Measurements from ENCODE around the gene PRKAR1B. TPM values are rescaled to one million over a fixed set of nuclear protein-coding genes. Genes with fewer than 3 reads are reported as not detected.

Gene PRKAR1B
- total RNA-seq, 1 donor from 2014 or later: 82.4 TPM

DNA sequence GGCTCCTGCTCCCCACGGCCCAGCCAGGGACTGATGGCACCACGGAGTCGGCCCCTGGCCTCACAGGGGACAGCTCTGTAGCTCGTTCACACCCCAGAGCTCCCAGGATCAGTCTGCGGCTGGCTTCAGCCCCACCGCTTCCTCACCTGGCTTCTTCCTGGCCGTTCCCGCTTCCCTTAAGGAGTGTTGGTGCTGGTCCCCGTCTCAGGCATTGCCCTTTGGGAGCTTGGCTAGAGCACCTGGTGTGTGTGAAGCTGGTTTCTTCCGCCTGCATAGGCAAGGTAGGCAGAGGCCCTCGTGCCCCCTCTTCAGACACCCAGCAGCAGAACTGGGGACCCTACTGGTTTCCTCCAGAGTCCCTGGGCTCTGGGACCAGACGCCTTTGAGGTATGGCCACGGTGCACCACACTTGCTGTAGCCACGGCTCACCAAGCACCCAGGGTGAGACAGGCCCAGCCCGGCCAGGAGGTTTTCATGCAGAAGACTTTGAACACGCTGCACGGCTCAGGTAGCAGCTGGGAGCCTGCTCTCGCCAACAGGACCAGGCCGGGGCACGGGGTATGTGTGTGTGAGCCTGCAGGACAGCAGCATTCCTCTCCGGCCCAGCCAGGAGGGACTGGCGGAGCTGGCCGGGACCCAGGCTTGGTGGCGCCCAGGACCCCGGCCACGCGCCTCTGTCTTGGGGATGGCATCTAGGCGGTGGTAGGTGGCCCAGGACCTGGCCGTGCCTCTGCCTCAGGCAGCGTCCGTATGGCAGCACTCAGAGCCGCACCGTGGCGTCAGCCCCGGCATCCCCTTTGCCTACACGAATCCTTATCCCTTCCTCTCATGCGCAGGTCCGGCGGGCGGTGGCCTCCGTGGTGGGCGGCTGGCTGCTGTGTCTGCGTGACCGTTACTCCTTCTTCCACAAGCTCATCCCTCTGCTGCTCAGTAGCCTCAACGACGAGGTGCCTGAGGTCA is 13.2 kb upstream of the PRKAR1B start:
- DNase-seq: no peak

DNA sequence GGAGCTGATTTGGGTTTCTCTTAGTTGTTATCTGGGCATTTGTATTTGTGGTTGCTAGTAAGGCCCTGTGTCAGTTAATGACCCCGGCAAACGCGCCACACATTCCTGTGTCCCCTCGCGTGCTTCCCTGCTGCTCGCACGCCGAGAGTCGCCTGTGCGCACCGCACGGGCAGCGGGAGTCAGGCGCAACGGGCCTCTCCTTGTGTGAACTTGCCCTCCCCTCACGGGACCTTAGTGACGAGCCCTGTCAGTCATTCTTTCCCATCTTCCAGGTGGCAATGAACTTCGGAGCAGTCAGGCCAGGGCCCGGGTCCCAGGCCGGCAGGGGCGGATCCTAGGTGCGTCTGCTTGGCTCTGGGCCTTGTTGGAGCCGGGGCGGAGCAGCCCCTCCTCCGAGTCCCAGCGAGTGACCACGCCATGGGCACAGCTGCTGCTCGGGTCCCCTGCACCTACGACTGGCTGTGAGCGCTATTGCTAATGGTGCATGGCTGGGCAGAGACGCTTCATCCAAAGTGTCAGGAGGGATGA is 12.4 kb upstream of the PRKAR1B start:
- DNase-seq: no peak

DNA sequence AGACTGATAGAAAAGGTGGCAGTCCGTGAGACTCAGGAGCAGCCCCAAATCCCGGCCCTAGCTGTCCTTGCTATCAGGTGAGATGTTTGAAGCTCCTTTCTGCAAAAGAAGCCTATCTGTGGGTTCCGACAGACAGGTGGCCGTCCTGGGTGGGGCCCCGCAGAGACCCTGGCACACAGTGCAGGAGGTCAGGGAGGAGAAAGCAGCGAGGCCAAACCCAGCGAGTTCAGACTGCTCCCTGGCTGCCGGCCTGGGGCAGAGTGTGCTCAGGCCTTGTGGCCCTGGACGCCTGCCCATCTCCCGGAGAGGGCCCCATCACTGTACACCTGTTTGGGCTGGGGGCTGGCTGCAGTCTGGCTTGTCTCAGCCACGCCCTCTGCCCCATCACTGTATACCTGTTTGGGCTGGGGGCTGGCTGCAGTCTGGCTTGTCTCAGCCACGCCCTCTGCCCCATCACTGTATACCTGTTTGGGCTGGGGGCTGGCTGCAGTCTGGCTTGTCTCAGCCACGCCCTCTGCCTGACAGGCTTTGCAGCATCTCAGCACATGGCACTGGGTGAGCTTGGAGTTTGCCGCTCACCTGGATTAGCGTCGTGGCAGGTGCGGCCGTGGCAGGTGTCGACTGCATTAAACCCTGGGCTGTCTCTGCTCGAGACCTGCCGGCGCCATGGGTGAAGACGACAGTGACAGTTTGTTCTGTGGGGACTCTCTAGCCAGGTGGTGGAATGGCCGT is 11.8 kb upstream of the PRKAR1B start:
- DNase-seq: no peak

DNA sequence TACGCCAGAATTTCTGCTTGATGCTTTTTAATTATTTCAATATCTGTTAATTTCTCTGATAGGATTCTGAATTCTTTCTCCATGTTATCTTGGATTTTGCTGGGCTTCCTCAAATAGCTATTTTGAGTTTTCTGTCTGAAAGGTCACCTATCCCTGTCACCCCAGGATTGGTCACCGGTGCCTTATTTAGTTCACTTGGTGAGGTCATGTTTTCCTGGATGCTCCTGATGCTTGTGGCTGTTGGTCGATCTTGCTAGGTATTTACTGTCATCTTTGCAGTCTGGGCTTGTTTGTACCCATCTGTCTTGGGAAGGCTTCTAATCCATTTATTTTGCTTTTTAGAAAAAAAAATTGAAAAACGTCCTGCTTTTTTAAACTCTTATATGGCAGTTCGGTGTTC is 11.2 kb upstream of the PRKAR1B start:
- DNase-seq: no peak

DNA sequence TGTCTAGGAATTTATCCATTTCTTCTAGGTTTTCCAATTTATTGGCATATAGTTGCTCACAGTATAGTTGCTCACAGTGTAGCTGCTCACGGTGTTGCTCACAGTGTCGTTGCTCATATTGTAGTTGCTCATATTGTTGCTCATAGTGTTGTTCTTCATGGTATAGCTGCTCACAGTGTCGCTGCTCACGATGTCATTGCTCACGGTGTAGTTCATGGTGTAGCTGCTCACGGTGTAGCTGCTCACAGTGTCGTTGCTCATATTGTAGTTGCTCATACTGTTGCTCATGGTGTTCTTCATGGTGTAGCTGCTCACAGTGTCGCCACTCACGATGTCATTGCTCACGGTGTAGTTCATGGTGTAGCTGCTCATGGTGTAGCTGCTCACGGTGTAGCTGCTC is 7.7 kb upstream of the PRKAR1B start:
- DNase-seq: no peak

DNA sequence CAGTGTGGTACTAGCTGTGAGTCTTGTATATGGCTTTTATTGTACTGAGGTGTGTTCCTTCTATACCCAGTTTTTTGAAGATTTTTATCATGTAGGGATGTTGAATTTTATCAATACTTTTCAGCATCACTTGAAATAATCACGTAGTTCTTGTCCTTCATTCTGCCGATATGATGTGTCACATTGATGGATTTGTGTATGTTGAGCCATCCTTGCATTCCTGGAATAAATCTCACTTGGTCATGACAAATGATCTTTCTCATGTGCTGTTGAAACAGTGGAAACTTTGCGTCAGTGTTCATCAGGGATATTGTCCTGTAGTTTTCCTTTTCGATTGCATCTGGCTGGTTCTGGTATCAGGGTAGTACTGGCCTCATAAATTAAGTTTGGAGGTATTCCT is 7.1 kb upstream of the PRKAR1B start:
- DNase-seq: no peak

DNA sequence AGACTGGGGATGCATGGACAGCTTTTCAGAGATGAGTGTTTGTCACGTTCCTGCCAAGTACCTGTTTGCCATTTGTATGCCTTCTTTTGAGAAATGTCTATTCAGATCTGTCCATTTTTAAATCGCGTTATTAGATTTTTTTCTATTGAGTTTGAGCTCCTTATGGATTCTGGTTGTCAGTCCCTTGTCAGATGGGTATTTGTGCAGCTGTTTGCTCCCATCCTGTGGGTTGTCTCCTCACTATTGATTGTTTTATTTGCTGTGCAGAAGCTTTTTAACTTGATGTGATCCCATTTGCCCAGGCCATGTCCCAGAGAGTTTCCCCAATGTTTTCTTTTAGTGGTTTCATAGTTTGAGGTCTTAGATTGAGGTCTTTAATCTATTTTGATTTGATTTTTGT is 5.5 kb upstream of the PRKAR1B start:
- no peak for DNase-seq

DNA sequence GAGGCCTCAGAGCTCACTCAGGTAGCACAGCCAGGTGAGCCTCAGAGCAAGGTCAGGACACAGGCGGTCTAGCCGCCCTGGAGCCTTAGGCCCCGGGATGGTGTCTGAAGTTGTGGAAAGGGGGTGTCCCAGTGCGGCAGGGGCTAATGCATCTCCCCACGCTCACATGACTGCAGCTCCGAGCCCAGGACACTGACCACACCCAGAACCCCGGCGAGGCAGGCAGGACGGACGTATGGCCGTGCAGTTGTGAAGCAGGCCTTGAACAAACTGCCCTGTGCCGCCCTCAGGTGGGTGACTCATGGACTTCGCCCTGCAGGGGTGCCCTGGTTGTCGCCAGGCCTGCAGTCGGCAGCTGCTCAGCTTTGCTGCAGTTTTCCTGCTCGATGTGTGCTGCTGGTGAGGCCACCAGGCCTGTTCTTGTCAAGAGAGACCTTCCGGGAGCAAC is 5.0 kb upstream of the PRKAR1B start:
- peak; percentile 83 for DNase-seq

DNA sequence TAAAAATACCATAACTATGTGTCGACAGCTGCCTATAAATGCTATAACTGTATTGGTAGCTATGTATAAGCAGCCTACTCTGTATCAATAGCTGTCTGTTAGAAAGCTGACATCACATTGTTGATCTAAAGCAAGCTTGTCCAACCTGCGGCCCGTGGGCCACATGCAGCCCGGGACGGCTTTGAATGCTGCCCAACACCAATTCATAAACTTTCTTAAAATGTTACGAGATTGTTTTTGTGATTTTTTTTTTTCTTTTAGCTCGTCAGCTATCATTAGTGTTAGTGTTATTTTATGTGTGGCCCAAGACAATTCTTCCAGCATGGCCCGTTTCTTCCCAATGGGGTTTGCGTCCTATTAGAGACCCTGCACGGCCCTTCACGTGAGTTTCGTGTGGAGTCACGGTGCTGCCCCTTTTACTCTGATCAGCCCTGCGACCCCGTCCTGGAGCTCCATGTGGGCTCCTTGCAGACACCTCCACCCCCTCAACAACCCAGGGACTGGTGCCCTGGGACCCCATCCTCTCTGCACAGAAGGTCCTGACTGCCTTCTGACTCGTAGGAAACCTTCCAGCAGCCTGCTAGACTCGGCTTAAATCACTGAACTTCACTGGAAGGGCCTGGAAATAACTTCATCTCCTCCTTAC is 4.5 kb upstream of the PRKAR1B start:
- no peak for DNase-seq

DNA sequence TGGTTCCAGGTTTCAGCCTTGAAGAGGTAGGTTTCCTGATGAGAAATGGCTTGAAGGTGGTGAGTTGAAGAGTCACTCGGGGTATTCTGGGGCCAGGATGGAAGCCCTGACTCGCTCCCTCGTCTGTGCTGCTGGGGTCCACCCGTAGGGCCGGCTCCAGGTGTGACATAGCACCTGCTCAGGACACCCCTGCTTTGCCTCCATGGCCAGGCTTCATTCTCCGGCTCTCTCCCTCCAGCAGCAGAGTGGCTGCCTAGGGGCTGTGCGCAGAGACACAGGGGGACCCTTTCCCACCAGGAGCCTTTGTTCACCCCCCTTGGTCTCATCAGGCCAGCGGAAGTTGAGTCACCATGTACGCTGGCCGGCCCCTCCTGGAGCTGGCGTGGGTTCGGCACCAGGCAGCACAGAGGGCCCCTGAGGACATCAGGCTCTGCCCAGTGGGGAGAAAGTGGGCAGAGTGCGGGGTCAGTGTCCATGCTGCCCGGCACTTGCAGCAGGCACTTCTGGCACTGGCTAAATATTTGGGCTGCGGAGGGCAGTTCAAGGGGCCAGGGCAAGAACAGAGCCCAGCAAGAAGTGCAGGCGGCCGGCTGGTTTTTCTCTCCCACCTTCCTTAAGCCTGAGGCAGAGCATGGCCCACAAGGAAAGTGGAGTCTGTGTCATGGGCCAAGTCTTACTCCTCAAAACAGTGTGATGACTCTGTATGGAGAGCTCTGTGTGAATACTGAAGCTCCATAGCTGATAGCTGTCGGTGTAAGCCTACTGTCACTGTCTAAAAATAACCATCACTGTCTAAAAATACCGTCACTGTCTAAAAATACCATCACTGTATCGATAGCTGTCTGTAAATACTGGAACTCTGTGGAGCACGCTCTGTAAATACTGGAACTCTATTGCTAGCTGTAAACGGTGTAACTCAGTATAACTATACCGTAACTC is 3.7 kb upstream of the PRKAR1B start:
- peak; percentile 48 for DNase-seq

DNA sequence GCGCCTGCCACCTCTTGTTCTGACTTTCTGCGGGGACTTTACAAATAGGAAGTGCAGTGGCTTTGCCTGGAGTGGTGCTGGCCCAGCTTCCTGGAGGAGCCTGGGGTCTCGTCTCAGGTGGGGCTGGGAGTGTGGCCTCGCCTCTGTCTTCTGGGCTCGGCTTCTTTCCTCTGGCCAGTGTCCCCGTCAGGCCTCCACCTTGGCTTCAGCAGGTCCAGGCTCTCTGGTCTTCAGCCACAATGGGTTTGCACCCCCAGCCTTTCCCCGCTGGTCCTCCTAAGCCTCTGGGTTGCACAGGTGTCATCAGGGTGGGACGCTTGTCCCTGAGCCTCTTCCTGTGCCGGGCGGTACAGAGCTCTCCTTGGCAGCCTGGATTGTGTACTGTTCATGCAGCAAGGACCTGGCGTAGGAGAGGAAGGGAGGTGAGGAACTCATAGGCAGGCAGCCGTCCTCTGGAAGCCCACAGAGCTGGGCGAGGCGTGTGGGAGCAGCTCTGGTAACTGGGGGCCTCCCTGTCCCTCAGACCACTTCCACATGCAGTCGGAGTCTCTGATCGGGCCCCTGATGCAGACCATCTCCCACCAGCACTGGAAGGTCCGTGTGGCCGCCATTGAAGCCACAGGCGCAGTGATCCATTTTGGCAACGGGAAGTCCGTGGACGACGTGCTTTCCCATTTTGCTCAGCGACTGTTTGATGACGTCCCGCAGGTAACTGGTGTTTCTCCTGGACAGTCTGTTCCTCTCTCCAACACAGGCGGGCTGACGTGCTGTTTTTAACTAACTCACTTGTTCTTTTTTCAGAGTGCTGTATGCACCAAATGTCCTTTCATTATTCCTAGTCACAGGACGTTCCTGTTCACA is 2.3 kb upstream of the PRKAR1B start:
- DNase-seq: no peak

DNA sequence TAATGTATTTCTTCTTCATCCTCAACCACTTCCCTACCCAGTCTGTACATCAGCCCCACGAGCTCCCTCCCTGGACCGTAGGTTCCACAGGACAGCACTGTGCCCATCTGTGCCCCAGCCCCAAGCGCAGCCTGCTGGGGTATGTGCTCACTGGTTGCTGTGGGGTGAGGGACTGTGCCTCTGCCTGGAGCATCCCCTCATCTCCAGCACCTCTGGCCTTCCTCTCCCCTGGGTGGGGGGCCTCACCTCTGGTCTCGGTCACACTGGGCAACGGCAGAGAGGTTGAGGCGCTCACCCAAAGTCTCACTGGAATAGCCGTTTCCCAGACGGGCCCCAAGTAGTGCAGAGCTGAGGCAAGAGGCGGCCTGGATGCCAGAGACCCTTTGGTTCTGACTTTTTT is 1.5 kb upstream of the PRKAR1B start:
- no peak for DNase-seq

DNA sequence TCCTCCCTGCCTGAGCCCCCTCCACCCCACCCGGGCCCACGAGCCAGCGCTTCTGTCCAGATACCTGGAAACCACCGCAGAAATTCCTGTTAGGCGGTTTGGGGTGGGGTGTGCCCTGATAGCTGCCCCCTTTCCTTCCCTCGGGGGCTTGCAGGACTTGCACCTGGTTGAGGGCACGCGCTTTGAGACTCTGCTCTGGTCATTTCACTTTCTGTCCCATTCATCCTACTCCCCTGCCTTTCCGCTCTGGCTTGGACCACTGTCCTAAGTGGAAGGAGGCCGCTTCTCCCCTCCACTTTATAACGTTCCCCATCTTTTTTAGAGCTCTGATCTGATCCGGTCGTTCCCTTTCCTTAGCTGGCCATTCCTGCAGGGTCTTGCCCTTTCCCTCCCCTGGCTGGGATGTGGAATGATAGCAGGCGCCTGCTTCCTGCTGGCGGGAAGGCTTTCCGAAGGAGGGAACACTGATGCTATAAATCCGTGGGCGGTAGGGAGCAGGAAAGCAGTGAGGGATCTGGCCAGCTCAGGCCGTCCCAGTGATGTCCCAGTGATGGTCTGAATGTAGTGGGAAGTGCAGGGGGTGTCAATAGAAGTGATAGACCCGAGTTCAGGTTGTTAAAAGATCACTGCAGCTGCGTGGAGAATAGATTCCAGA is 852 bp upstream of the PRKAR1B start:
- DNase-seq: peak; percentile 49

DNA sequence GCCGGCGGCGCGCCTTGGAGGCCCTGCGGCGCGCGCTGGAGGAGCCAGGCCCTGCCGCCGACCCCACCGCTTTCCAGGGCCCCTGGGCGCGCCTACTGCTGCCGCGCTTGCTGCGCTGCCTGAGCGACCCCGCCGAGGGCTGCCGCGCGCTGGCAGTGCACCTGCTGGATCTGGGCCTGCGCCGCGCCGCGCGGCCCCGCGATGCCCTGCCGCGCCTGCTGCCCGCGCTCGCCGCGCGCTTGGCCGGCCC is 302 bp downstream of the PRKAR1B start:
- DNase-seq: peak; percentile 40

DNA sequence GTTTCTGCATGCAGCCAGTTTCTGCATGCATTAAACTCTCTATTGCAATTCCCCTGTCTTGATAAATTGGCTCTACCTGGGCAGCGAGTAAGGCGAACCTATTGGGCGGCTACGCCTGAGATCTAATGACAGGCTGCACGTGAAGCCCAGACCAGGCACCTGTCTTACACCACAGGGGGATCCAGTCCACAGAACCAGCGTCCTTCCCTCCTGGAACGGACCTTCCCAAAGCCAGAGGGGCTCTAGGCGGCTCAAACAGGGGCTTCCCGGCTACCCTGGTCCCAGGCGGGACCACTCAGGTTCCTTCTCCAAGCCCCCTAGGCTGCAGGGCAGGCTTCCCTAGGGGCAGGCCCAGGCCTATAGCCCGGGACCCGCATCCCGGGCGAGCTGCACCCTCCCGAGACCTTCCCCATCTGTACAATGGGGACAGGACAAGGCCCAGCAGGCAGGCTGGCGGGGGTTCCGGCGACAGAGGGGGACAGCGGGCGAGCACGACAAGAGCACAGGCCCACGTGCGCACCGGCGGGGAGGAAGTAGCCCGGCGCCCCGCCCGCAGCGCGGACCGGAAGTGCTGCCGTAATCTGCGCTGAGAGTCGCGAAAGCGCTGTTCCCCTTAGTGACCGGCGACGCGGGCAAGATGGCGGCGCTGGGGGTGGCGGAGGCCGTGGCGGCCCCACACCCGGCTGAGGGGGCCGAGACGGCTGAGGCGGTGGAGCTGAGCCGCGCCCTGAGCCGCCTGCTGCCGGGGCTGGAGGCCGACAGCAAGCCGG is 812 bp downstream of the PRKAR1B start, which contains the start of gene DNAAF5:
DNAAF5 (plus strand) TSS at position 616 of the 770 bp plus-strand sequence; CDS start at position 638, 22 bp downstream.
- peak; percentile 90 for DNase-seq

DNA sequence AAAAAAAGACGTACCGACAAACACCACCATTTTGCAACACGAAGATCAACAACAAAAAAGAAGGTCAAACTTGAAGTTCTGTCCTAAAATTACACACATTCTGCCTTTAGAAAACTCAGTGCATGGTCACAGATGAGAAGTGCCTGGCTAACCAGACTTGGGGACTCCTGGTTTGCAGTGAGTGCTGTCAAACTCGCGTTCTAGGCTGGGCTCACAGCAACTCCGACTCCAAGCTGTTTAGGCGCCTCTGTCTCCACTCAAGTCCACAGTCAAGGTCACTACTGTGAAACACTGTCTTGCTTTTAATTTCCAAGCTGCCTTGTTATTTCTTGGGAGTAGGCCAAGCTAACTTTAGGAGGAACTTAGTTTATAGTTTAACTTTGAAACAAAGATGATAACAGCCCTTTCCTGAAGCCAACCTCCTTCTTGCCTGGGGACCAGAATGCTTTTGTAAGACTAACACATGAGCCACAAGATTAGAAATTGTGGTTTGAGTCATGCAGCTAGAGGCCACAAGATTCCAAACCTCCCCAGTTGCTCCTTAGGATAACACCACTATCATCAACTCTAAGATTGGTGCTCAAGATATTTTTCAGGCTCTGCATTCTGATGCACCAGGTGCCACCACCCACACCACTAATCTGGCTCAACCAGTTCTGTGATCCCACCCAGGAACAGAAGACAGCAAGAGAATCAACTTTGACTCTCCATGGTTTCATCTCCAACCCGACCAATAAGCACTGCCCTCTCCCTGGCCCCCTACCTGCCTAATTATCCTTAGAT is 1.7 kb downstream of the PRKAR1B start:
- no peak for DNase-seq

DNA sequence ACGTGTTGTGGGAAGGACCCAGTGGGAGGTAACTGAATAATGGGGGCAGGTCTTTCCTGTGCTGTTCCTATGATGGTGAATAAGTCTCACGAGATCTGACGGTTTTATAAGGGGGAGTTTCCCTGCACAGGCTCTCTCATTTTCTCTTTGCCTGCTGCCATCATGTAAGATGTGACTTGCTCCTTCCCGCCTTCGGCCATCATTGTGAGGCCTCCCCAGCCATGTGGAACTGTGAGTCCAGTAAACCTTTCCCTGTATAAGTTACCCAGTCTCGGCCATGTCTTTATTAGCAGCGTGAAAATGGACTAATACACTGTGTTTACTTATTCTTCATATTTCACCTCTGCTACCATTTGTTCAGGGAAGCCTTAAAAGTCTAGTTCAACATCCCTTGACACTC is 2.8 kb downstream of the PRKAR1B start:
- no peak for DNase-seq

DNA sequence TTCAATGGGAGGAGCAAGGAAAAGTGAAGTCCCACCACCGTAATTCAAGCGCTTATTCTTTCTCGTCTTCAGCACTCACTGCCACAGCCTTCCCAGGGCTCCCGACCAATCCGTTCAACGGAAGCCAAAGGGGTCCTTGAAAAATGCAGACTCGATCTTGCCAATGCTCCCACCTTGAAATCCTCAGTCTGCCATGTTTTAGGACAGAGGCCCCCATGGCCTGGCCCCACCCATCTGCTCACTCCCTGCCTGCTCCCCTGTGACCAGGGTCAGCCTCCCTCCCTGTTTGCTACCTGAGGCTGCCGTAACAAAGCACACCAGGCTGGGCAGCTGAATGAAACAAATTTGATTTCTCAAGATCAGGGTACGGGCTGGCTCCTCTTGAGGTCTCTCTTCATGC is 3.5 kb downstream of the PRKAR1B start:
- DNase-seq: no peak

Measured in dermis blood vessel endothelial cell (primary cell).